ENCODE measurements around the gene DNAJB6. TPM values are rescaled to one million over a fixed set of nuclear protein-coding genes. Genes with fewer than 3 reads are reported as not detected.

The DNAJB6 gene
- total and polyA plus RNA-seq, 2 of the 4 experiments (the other 2 are of a cell fraction): 93.4 to 165 TPM

GRCh38 chr7:157423348-157423747, 86.5 kb downstream of the DNAJB6 start:
- H3K14ac ChIP-seq (replicated peaks; ENCODE audit: low read depth, low read length): no peak overlapping the region
- H3K56ac ChIP-seq (ENCODE audit: extremely low read depth, insufficient read depth, low read length): no peak overlapping the region
- TF ChIP-seq MAFK (IDR thresholded peaks at IDR 0.05; ENCODE audit: low read depth, low read length) (no peak), RCOR1 (IDR thresholded peaks at IDR 0.05; ENCODE audit: insufficient replicate concordance, low read length) (no peak), SMC3 (IDR thresholded peaks at IDR 0.05; ENCODE audit: low read depth, low read length) (no peak), POLR2A (IDR thresholded peaks at IDR 0.05; ENCODE audit: low read depth, low read length) (no peak), NFE2L2 (IDR thresholded peaks at IDR 0.05; ENCODE audit: low read depth, low read length) (no peak), CHD1 (IDR thresholded peaks at IDR 0.05; ENCODE audit: low read depth, low read length) (no peak), CEBPB (IDR thresholded peaks at IDR 0.05; ENCODE audit: low read depth, low read length) (no peak), USF2 (IDR thresholded peaks at IDR 0.05; ENCODE audit: low read depth, low read length) (no peak), FOS (IDR thresholded peaks at IDR 0.05; ENCODE audit: low read depth, low read length) (no peak), ELK1 (IDR thresholded peaks at IDR 0.05; ENCODE audit: borderline replicate concordance, low read depth, low read length) (no peak), RFX5 (IDR thresholded peaks at IDR 0.05; ENCODE audit: low read depth, low read length) (no peak), MXI1 (IDR thresholded peaks at IDR 0.05; ENCODE audit: borderline replicate concordance, low read depth, low read length) (no peak), BHLHE40 (IDR thresholded peaks at IDR 0.05; ENCODE audit: low read depth, low read length) (no peak), RAD21 (IDR thresholded peaks at IDR 0.05; ENCODE audit: low read length) (no peak), CTCF (conservative IDR thresholded peaks at IDR 0.05; ENCODE audit: low read depth, low read length) (no peak), MAZ (IDR thresholded peaks at IDR 0.05; ENCODE audit: borderline replicate concordance, low read depth, low read length) (no peak)
- no peak overlapping the region for H4K91ac ChIP-seq (ENCODE audit: insufficient read depth, low read depth, low read length)
- ChIA-PET POLR2A (ENCODE audit: unreplicated experiment) (no interaction called here), CTCF (no interaction called here)
- no peak overlapping the region for H3K4me3 ChIP-seq (ENCODE audit: insufficient read depth, low read depth, low read length)
- WGBS, 2 experiments (ENCODE audit: extremely low coverage in 2 of 2, insufficient read length in 1 of 2): 68% methylated on average over 10 of the region's 12 CpGs; no CpG with 5 or more reads in 1 of the 2 experiments
- H3K27ac ChIP-seq (ENCODE audit: insufficient read depth, low read length): no peak overlapping the region
- no peak overlapping the region for H3K4ac ChIP-seq (ENCODE audit: low read depth, low read length)
- no peak overlapping the region for H4K8ac ChIP-seq (ENCODE audit: low read depth in 2 of 2, low read length in 2 of 2)
- no peak overlapping the region for H2AK5ac ChIP-seq (ENCODE audit: low read depth, low read length)
- peaks cover 12% of the 10 kb centered on the region for H3K36me3 ChIP-seq (ENCODE audit: control insufficient read depth, insufficient read depth, low read length)
- H3K9me1 ChIP-seq (ENCODE audit: insufficient read depth, low read length): no peaks in the 10 kb centered on the region
- in situ Hi-C loops (cut with MboI; ENCODE audit: low sequenced_read_pairs): no loop called here
- H2BK15ac ChIP-seq (ENCODE audit: low read depth, low read length): no peak overlapping the region
- no peak overlapping the region for H2BK5ac ChIP-seq (ENCODE audit: low read depth, low read length, poor library complexity, severe bottlenecking)
- no peaks in the 10 kb centered on the region for H3K27me3 ChIP-seq (ENCODE audit: control insufficient read depth, insufficient read depth, low read length)
- H3K79me1 ChIP-seq (ENCODE audit: low read depth in 1 of 2, low read length in 2 of 2): no peaks in the 10 kb centered on the region
- H3K9ac ChIP-seq (ENCODE audit: low read depth, low read length): no peak overlapping the region
- ATAC-seq (ENCODE audit: low read depth): no peak
- H3K4me2 ChIP-seq (ENCODE audit: low read depth, low read length): no peak overlapping the region
- dilution Hi-C loops (cut with HindIII; ENCODE audit: low sequenced_read_pairs, unreplicated experiment): no loop called here
- H3K18ac ChIP-seq (ENCODE audit: low read depth, low read length): no peak overlapping the region
- BruUV-seq (replicated peaks): no TSS peak
- H2BK120ac ChIP-seq (ENCODE audit: low read depth, low read length): no peak overlapping the region
- H2AFZ ChIP-seq (replicated peaks; ENCODE audit: low read length, poor library complexity): no peak overlapping the region
- no peak overlapping the region for H2BK20ac ChIP-seq (ENCODE audit: low read depth, low read length)
- no peak overlapping the region for H2AK9ac ChIP-seq (replicated peaks; ENCODE audit: low read depth, low read length, poor library complexity)
- DNase-seq: no peak
- no peak overlapping the region for H3K23ac ChIP-seq (ENCODE audit: low read depth, low read length)
- no peaks in the 10 kb centered on the region for H4K20me1 ChIP-seq (ENCODE audit: insufficient read depth, low read length)
- intact Hi-C loops (cut with micrococcal nuclease): no loop called here
- H3K4me1 ChIP-seq (ENCODE audit: control insufficient read depth, insufficient read depth, low read length): no peaks in the 10 kb centered on the region
- H4K5ac ChIP-seq (ENCODE audit: low read depth, low read length): no peak overlapping the region
- H3K9me3 ChIP-seq (ENCODE audit: control insufficient read depth, insufficient read depth, low read length): no peaks in the 10 kb centered on the region

Data from IMR-90 (cell line).